ENCODE data around the gene FFAR4. TPM values are rescaled to one million over a fixed set of nuclear protein-coding genes. Genes with fewer than 3 reads are reported as not detected.

The FFAR4 gene
- total RNA-seq, 8 experiments from 2014 or later = 0.09 to 0.43 (median 0.21) TPM; not detected in 4

- WGBS, 10 experiments = 17 to 93% (median 82%) methylated on average over 2 to 6 of the region's 7 CpGs; no CpG with 5 or more reads in 1 of the 10 experiments
- in situ Hi-C loops (cut with MboI; ENCODE audit: low pct_unique_long_range_greater_than_20kb in 2 of 9, low sequenced_read_pairs in 9 of 9, unreplicated experiment in 9 of 9) = no loop called here
- Histone ChIP-seq H3K4me3 (no peak overlapping the region), H3K4me1 (replicated peaks in 1 of 2) (no peaks in the 10 kb centered on the region), H3K27ac (no peak overlapping the region)
- ATAC-seq (replicated peaks in 6 of 8) = no peak
Observed at GRCh38 chr10:93594518-93594917, 28.1 kb downstream of the FFAR4 start.

DNA sequence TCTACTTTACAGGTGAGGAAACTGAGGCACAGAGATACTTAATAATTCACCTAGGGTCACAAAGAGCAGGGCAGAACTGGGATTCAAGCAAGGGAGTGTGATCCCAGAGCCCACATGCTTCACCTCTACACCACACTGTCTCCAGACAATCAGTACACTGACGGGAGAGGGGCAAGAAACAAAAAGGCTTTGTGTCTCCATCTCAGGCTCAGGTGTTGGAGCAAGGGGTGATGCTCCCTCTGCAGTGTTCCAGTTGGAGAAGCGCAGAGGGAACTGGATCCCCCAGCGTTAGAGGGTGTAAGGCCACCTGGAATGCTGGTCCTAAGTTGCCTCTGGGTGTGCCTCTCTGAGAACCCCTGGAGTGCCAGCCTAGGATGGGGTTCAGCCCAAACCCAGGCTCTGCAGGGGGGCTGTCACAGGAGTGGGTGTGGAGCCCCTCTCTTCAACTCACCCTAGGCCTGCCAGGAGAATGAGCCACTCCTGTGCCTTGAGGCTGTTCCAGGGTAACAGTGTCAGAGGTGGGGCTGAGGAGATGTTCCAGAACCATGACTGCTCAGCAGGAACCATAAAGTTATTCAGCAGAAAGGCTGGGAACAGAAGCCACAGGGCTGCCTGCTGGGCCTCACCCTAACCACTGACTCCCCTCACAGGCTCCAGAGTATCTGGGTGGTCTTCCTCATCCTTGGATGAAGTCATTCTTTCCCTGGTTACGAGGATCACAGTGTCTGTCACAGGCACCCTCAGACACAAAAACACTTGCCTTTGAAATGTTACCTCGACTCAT lies 29.1 kb downstream of the FFAR4 start:
- in situ Hi-C loops (cut with MboI; ENCODE audit: low pct_unique_long_range_greater_than_20kb in 2 of 9, low sequenced_read_pairs in 9 of 9, unreplicated experiment in 9 of 9) = no loop called here
- H3K4me1 ChIP-seq (replicated peaks in 1 of 2) = no peaks in the 10 kb centered on the region
- H3K27ac ChIP-seq = no peak overlapping the region
- 0 to 100% (median 76%) methylated on average over 1 to 4 of the region's 5 CpGs; no CpG with 5 or more reads in 2 of the 10 experiments for WGBS, 10 experiments
- ATAC-seq (replicated peaks in 6 of 8) = peak in 2 of 8 experiments; percentile 84 to 85
- no peak overlapping the region for H3K4me3 ChIP-seq

DNA sequence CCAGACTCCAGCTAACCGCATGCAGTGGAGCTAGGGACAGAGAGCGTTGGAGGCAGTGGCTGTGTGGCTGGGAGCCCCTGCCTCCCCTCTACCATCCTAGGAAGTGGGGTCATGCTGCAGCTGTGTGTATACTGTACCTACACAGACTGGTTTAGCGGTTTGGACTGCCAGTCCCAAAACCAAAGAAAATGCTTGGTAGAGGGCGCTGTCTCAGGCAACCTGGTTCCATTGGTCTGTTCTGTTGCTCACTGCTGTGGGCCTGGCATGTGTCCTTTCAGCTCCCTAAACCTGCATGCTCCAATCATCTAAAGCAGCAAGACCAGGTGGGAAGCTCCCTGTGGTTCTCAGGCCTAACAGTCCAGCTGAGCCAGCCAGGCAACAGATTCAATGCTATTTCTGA lies 30.1 kb downstream of the FFAR4 start:
- ATAC-seq (replicated peaks in 6 of 8) = no peak
- WGBS, 10 experiments = 78 to 100% (median 100%) methylated on average over 1 to 2 of the region's 4 CpGs; no CpG with 5 or more reads in 4 of the 10 experiments
- H3K27ac ChIP-seq = no peak overlapping the region
- in situ Hi-C loops (cut with MboI; ENCODE audit: low pct_unique_long_range_greater_than_20kb in 2 of 9, low sequenced_read_pairs in 9 of 9, unreplicated experiment in 9 of 9) = no loop called here
- H3K4me1 ChIP-seq (replicated peaks in 1 of 2) = peaks cover 0 to 3% of the 10 kb centered on the region in 2 donors
- H3K4me3 ChIP-seq = no peak overlapping the region

GRCh38 chr10:93597075-93597599 lies 30.7 kb downstream of the FFAR4 start:
- in situ Hi-C loops (cut with MboI; ENCODE audit: low pct_unique_long_range_greater_than_20kb in 2 of 9, low sequenced_read_pairs in 9 of 9, unreplicated experiment in 9 of 9) = no loop called here
- Histone ChIP-seq H3K4me1 (replicated peaks in 1 of 2) (peaks cover 0 to 4% of the 10 kb centered on the region in 2 donors), H3K4me3 (no peak overlapping the region), H3K27ac (no peak overlapping the region)
- 0 to 100% (median 86%) methylated on average over 1 of the region's 1 CpG; no CpG with 5 or more reads in 5 of the 10 experiments for WGBS, 10 experiments
- ATAC-seq (replicated peaks in 6 of 8) = no peak

DNA sequence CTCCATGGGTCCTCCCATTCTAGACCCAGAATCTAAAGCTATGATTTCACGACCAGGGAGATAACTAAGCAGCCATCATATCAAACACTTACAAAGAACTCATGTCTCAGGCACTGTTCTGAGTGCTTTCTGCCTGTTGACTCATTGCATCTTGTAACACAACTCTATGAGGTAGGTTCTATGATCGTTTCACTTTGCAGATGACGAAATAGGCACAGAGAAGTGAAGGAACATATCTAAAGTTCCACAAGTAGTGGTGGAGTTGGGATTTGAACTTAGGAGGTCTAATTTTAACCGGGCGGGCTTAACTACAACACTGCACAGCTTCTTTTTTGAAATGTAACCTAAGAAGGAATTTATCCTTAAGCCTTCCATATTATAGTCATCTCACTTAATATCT lies 31.7 kb downstream of the FFAR4 start:
- 64 to 100% (median 94%) methylated on average over 2 to 4 of the region's 5 CpGs; no CpG with 5 or more reads in 2 of the 10 experiments for WGBS, 10 experiments
- H3K4me3 ChIP-seq = no peak overlapping the region
- ATAC-seq (replicated peaks in 6 of 8) = no peak
- H3K27ac ChIP-seq = no peak overlapping the region
- in situ Hi-C loops (cut with MboI; ENCODE audit: low pct_unique_long_range_greater_than_20kb in 2 of 9, low sequenced_read_pairs in 9 of 9, unreplicated experiment in 9 of 9) = no loop called here
- H3K4me1 ChIP-seq (replicated peaks in 1 of 2) = peaks cover 0 to 4% of the 10 kb centered on the region in 2 donors

GRCh38 chr10:93599335-93599734 lies 32.9 kb downstream of the FFAR4 start:
- Histone ChIP-seq H3K4me3 (no peak overlapping the region), H3K27ac (no peak overlapping the region), H3K4me1 (replicated peaks in 1 of 2) (peaks cover 0 to 4% of the 10 kb centered on the region in 2 donors)
- WGBS, 10 experiments = 0 to 80% (median 40%) methylated on average over 1 of the region's 1 CpG; no CpG with 5 or more reads in 5 of the 10 experiments
- in situ Hi-C loops (cut with MboI; ENCODE audit: low pct_unique_long_range_greater_than_20kb in 2 of 9, low sequenced_read_pairs in 9 of 9, unreplicated experiment in 9 of 9) = no loop called here
- no peak for ATAC-seq (replicated peaks in 6 of 8)

GRCh38 chr10:93599778-93600177 lies 33.3 kb downstream of the FFAR4 start:
- Histone ChIP-seq H3K4me3 (no peak overlapping the region), H3K4me1 (replicated peaks in 1 of 2) (peaks cover 0 to 4% of the 10 kb centered on the region in 2 donors), H3K27ac (no peak overlapping the region)
- no peak for ATAC-seq (replicated peaks in 6 of 8)
- in situ Hi-C loops (cut with MboI; ENCODE audit: low pct_unique_long_range_greater_than_20kb in 2 of 9, low sequenced_read_pairs in 9 of 9, unreplicated experiment in 9 of 9) = no loop called here
- 46 to 93% (median 82%) methylated on average over 2 to 3 of the region's 4 CpGs; no CpG with 5 or more reads in 6 of the 10 experiments for WGBS, 10 experiments

GRCh38 chr10:93600446-93601145 lies 34.1 kb downstream of the FFAR4 start:
- no peak overlapping the region for H3K27ac ChIP-seq
- H3K4me1 ChIP-seq (replicated peaks in 1 of 2) = peaks cover 0 to 4% of the 10 kb centered on the region in 2 donors
- 3 to 60% (median 21%) methylated on average over 1 to 12 of the region's 60 CpGs; no CpG with 5 or more reads in 6 of the 10 experiments for WGBS, 10 experiments
- in situ Hi-C loops (cut with MboI; ENCODE audit: low pct_unique_long_range_greater_than_20kb in 2 of 9, low sequenced_read_pairs in 9 of 9, unreplicated experiment in 9 of 9) = no loop called here
- peak in 7 of 8 experiments; percentile 40 to 90 (median 66) for ATAC-seq (replicated peaks in 6 of 8)
- peak overlapping the region; percentile 32 to 37 (median 35) for H3K4me3 ChIP-seq

GRCh38 chr10:93601146-93601773 lies 34.8 kb downstream of the FFAR4 start, which contains the start of gene RBP4:
TSS of gene RBP4 (minus strand) at chr10:93601235. CDS start at chr10:93601028, 207 bp downstream.
- no peak within 1 kb of the TSS for H3K27ac ChIP-seq
- peak; percentile 53 to 74 (median 64) for ATAC-seq (replicated peaks in 6 of 8)
- peak within 1 kb of the TSS; percentile 32 to 37 (median 35) for H3K4me3 ChIP-seq
- WGBS, 10 experiments = 0 to 36% (median 13%) methylated on average over 1 to 9 of the region's 63 CpGs; no CpG with 5 or more reads in 3 of the 10 experiments
- peaks cover 0 to 4% of the 10 kb centered on the region in 2 donors for H3K4me1 ChIP-seq (replicated peaks in 1 of 2)
- in situ Hi-C loops (cut with MboI; ENCODE audit: low pct_unique_long_range_greater_than_20kb in 2 of 9, low sequenced_read_pairs in 9 of 9, unreplicated experiment in 9 of 9) = no loop called here

- Histone ChIP-seq H3K4me1 (replicated peaks in 1 of 2) (peaks cover 0 to 4% of the 10 kb centered on the region in 2 donors), H3K27ac (no peak overlapping the region), H3K4me3 (no peak overlapping the region)
- in situ Hi-C loops (cut with MboI; ENCODE audit: low pct_unique_long_range_greater_than_20kb in 2 of 9, low sequenced_read_pairs in 9 of 9, unreplicated experiment in 9 of 9) = no loop called here
- 0 to 24% (median 13%) methylated on average over 1 to 7 of the region's 7 CpGs; no CpG with 5 or more reads in 1 of the 10 experiments for WGBS, 10 experiments
- no peak for ATAC-seq (replicated peaks in 6 of 8)
Observed at GRCh38 chr10:93601774-93602162, 35.3 kb downstream of the FFAR4 start.

DNA sequence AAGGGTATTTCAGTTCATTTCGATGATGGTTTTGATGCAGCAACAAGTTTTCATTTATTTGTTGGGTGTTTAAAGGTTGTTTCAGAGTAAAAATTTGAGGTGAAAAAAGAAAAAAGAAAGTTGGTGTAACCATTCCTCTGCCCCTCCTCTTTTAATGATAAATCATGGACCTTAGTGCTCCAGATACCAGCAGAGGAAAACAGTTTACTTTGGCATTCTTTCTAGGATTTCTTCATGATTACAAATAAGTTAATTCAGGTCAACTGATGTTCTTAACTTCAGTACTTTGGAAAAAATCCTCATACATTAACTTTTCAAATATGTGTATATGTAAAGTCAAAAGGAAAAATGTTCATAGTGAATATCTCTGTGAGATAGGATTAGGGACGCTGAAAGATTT lies 36.6 kb downstream of the FFAR4 start:
- in situ Hi-C loops (cut with MboI; ENCODE audit: low pct_unique_long_range_greater_than_20kb in 2 of 9, low sequenced_read_pairs in 9 of 9, unreplicated experiment in 9 of 9) = no loop called here
- no peak overlapping the region for H3K4me3 ChIP-seq
- no peak for ATAC-seq (replicated peaks in 6 of 8)
- WGBS, 10 experiments = 60 to 100% (median 87%) methylated on average over 1 to 2 of the region's 2 CpGs; no CpG with 5 or more reads in 1 of the 10 experiments
- no peak overlapping the region for H3K27ac ChIP-seq
- H3K4me1 ChIP-seq (replicated peaks in 1 of 2) = peaks cover 0 to 4% of the 10 kb centered on the region in 2 donors

GRCh38 chr10:93604146-93604545 lies 37.7 kb downstream of the FFAR4 start:
- 0 to 93% (median 17%) methylated on average over 1 to 2 of the region's 2 CpGs; no CpG with 5 or more reads in 3 of the 10 experiments for WGBS, 10 experiments
- Histone ChIP-seq H3K27ac (no peak overlapping the region), H3K4me1 (replicated peaks in 1 of 2) (peaks cover 0 to 4% of the 10 kb centered on the region in 2 donors), H3K4me3 (no peak overlapping the region)
- in situ Hi-C loops (cut with MboI; ENCODE audit: low pct_unique_long_range_greater_than_20kb in 2 of 9, low sequenced_read_pairs in 9 of 9, unreplicated experiment in 9 of 9) = no loop called here
- ATAC-seq (replicated peaks in 6 of 8) = no peak

Data from motor neuron (in vitro differentiated cells).